Transverse colon (tissue), 4 donors: ENCODE data around the gene STRA6.

ENCODE experiments used
- POLR2A ChIP-seq: fragments of 450-650 bp; IDR thresholded peaks from one replicate; pipeline ENCODE4 v1.6.1; 2016; ENCODE audit warnings: antibody characterized with exemption, mild to moderate bottlenecking, moderate library complexity
- POLR2AphosphoS5 ChIP-seq, 3 donors: sonication (generic); formaldehyde crosslinking; IDR thresholded peaks; one replicate each; pipeline ENCODE4 v1.6.1; 2016; ENCODE audit warnings: antibody characterized with exemption in 3 of 3
- TF ChIP-seq, protein P1 (sequence below), 5 experiments: fragments of 200-600 bp in 3 of 5; fragments of 450-650 bp in 2 of 5; sonication (generic) in 3 of 5; IDR thresholded peaks; 1 replicate in 2 of 5; 2 replicates in 3 of 5; pipeline ENCODE4 v1.5.1; 2016 to 2017; ENCODE audit warnings: antibody characterized with exemption in 5 of 5, inconsistent platforms in 3 of 5, mild to moderate bottlenecking in 2 of 5, moderate library complexity in 1 of 5

DNA sequence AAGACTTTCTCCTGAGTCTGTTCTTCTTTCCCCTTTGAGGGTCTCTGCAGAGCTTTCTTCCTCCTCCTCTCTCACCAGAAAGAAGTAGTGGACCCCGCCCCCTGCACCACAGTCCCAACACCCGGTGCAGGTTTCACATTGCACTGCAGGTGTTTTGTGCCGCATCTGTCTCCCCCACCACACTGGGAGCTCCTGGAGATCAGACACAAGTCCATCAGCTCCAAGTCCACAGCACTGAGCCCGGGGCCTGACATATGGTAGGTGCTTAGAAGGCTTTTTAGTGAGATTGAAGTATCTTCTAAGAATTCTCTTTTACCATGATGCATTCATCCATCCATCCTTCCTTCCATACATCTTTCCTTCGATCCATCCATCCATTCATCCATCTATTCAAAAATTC lies 9.8 kb downstream of the STRA6 start:
- TF ChIP-seq, protein P1, sequence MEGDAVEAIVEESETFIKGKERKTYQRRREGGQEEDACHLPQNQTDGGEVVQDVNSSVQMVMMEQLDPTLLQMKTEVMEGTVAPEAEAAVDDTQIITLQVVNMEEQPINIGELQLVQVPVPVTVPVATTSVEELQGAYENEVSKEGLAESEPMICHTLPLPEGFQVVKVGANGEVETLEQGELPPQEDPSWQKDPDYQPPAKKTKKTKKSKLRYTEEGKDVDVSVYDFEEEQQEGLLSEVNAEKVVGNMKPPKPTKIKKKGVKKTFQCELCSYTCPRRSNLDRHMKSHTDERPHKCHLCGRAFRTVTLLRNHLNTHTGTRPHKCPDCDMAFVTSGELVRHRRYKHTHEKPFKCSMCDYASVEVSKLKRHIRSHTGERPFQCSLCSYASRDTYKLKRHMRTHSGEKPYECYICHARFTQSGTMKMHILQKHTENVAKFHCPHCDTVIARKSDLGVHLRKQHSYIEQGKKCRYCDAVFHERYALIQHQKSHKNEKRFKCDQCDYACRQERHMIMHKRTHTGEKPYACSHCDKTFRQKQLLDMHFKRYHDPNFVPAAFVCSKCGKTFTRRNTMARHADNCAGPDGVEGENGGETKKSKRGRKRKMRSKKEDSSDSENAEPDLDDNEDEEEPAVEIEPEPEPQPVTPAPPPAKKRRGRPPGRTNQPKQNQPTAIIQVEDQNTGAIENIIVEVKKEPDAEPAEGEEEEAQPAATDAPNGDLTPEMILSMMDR (IDR thresholded peaks at IDR 0.05), result no peak
- TF ChIP-seq POLR2AphosphoS5 (IDR thresholded peaks at IDR 0.05) (no peak), POLR2A (no peak)
